BLaER1 (cell line): ENCODE data around the gene FOLR1.
"Not testable (repeated sequence)": the region's sequence is repeated elsewhere in the genome, so short reads cannot be mapped to it uniquely, and the experiment has no call there.

ENCODE experiments used
- H3K27ac ChIP-seq: shearing (Covaris generic); formaldehyde crosslinking; 2 replicates; pipeline ENCODE4 v1.8.1; 2022
- H3K27me3 ChIP-seq: shearing (Covaris generic); formaldehyde crosslinking; 2 replicates; pipeline ENCODE4 v1.8.1; 2022
- H3K36me3 ChIP-seq: shearing (Covaris generic); formaldehyde crosslinking; 2 replicates; pipeline ENCODE4 v1.8.1; 2022
- H3K4me1 ChIP-seq: shearing (Covaris generic); formaldehyde crosslinking; 2 replicates; pipeline ENCODE4 v1.8.1; 2022
- H3K4me2 ChIP-seq: shearing (Covaris generic); formaldehyde crosslinking; 2 replicates; pipeline ENCODE4 v1.8.1; 2022
- H3K4me3 ChIP-seq: shearing (Covaris generic); formaldehyde crosslinking; 2 replicates; pipeline ENCODE4 v1.8.1; 2022
- H3K9ac ChIP-seq: shearing (Covaris generic); formaldehyde crosslinking; 2 replicates; pipeline ENCODE4 v1.8.1; 2022
- H3K9me3 ChIP-seq: shearing (Covaris generic); formaldehyde crosslinking; 2 replicates; pipeline ENCODE4 v1.8.1; 2022
- H4K20me1 ChIP-seq: shearing (Covaris generic); formaldehyde crosslinking; 2 replicates; pipeline ENCODE4 v1.8.1; 2022
- Cebpa-rat ChIP-seq: shearing (Covaris generic); IDR thresholded peaks from 2 replicates; pipeline ENCODE4 v1.8.1; 2022

FOLR1 gene

DNA sequence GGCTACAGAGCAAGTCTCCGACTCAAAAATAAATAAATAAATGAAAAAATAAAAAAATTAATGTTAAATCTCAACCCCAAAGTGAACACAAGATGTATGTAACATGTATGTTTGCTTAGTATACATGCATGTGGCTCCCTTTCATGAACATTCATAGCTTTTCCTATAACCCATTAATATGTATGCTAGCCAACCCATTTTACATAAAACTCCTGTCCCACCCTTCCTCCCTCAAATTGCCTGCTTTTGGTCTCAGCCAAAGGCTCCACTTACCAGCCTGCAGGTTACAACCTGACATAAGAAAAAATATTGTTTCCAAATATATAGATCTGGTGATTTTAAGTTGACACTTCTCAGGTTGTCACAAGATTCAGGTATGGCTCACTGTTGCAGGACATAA, 3.7 kb upstream of the FOLR1 start:
- H3K27ac ChIP-seq = no peak overlapping the region
- H3K4me2 ChIP-seq = no peak overlapping the region

DNA sequence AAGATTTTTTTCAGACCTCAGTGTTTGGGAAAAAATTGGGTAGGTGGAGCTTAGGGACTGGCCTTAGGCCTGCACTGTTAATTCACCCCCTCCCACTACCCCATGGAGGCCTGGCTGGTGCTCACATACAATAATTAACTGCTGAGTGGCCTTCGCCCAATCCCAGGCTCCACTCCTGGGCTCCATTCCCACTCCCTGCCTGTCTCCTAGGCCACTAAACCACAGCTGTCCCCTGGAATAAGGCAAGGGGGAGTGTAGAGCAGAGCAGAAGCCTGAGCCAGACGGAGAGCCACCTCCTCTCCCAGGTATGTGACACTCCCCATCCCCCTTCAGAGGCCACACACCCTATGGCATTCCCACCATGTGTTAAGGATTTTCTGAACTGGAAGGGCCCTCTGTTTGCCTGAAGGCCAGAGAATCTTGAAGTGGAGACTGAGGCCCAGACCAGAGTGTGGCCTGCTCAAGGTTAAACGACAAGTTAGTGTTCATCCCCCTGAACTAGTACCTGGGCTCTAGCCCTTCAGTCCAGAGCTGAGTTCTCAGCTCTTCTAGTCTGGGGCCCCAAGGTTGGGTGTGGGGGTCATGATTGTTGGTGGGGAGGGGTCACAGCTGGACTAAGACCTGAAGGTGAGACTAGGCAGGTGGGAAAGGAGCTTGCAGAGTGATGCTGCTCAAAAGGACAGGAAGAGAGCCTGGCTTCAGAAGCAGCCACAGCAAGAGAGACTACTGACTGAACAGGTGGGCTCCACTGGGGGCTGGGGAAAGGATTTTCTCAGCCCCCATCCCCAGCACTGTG, 2.3 kb upstream of the FOLR1 start:
- Histone ChIP-seq H3K27ac (no peak overlapping the region), H3K36me3 (no peaks in the 10 kb centered on the region), H3K4me1 (peaks cover 15% of the 10 kb centered on the region; the same call in 1 of the 2 replicates), H3K9me3 (no peaks in the 10 kb centered on the region), H3K4me2 (no peak overlapping the region), H3K9ac (no peak overlapping the region), H3K4me3 (no peak overlapping the region), H3K27me3 (no peaks in the 10 kb centered on the region), H4K20me1 (no peaks in the 10 kb centered on the region)
- no peak for TF ChIP-seq Cebpa-rat

More for the DNA sequence above, 3.7 kb upstream of the FOLR1 start:
- no peaks in the 10 kb centered on the region for H3K36me3 ChIP-seq
- no peak overlapping the region for H3K9ac ChIP-seq
- no peak overlapping the region for H3K4me3 ChIP-seq
- no peaks in the 10 kb centered on the region for H4K20me1 ChIP-seq
- TF ChIP-seq Cebpa-rat = no peak
- H3K27me3 ChIP-seq = no peaks in the 10 kb centered on the region
- no peaks in the 10 kb centered on the region for H3K9me3 ChIP-seq
- peaks cover 10% of the 10 kb centered on the region; the same call in 1 of the 2 replicates for H3K4me1 ChIP-seq

DNA sequence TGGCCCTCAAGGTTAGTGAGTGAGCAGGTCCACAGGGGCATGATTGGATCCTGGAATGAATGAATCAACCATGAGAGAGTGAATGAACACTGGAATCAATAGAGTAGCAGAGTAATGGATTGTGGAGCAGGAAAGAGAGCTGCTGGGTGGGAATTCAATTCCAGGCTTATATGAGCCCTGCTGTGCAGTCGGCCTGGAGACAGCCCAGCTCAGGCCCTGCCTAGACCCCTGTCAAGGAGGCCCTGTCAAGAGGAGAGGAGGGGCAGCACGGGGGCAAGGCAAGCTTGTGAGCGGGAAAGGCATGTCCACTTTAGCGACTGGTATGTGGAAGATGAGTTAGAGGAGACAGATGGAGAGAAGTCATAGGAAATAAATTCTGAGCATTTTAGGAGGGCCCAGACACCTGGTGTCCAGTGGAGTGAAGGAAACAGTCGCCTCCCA, 1.3 kb upstream of the FOLR1 start:
- H3K4me2 ChIP-seq = no peak overlapping the region
- H3K9ac ChIP-seq = no peak overlapping the region
- no peak overlapping the region for H3K27ac ChIP-seq
- H3K36me3 ChIP-seq = no peaks in the 10 kb centered on the region
- no peaks in the 10 kb centered on the region for H4K20me1 ChIP-seq
- no peak overlapping the region for H3K4me3 ChIP-seq
- peaks cover 15% of the 10 kb centered on the region; the same call in 1 of the 2 replicates for H3K4me1 ChIP-seq
- no peaks in the 10 kb centered on the region for H3K27me3 ChIP-seq
- TF ChIP-seq Cebpa-rat = no peak
- H3K9me3 ChIP-seq = no peaks in the 10 kb centered on the region

DNA sequence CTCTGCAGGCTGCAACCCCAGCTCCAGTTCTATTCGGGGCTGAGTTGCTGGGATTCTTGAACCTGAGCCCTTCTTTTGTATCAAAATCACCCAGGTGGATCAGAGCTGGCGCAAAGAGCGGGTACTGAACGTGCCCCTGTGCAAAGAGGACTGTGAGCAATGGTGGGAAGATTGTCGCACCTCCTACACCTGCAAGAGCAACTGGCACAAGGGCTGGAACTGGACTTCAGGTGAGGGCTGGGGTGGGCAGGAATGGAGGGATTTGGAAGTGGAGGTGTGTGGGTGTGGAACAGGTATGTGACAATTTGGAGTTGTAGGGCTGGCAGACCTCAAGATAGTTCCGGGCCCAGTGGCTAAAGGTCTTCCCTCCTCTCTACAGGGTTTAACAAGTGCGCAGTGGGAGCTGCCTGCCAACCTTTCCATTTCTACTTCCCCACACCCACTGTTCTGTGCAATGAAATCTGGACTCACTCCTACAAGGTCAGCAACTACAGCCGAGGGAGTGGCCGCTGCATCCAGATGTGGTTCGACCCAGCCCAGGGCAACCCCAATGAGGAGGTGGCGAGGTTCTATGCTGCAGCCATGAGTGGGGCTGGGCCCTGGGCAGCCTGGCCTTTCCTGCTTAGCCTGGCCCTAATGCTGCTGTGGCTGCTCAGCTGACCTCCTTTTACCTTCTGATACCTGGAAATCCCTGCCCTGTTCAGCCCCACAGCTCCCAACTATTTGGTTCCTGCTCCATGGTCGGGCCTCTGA, 3.8 kb downstream of the FOLR1 start:
- Histone ChIP-seq H3K27me3 (no peaks in the 10 kb centered on the region), H3K27ac (no peak overlapping the region), H3K9ac (no peak overlapping the region), H3K36me3 (no peaks in the 10 kb centered on the region), H4K20me1 (no peaks in the 10 kb centered on the region), H3K4me1 (peaks cover 11% of the 10 kb centered on the region; the same call in 1 of the 2 replicates), H3K9me3 (no peaks in the 10 kb centered on the region), H3K4me2 (no peak overlapping the region), H3K4me3 (no peak overlapping the region)
- no peak for TF ChIP-seq Cebpa-rat

DNA sequence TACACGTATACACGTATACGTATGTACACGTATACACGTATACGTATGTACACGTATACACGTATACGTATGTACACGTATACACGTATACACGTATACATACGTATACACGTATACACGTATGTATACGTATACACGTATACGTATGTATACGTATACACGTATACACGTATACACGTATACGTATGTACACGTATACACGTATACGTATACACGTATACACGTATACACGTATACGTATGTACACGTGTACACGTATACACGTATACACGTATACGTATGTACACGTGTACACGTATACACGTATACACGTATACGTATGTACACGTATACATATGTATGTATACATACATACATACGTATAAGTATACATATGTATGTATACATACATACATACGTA, 9.5 kb downstream of the FOLR1 start:
- not testable (repeated sequence) for H3K4me1 ChIP-seq, H3K9ac ChIP-seq, H3K9me3 ChIP-seq, H3K27me3 ChIP-seq, H4K20me1 ChIP-seq, H3K4me3 ChIP-seq, H3K27ac ChIP-seq, H3K4me2 ChIP-seq, H3K36me3 ChIP-seq

DNA sequence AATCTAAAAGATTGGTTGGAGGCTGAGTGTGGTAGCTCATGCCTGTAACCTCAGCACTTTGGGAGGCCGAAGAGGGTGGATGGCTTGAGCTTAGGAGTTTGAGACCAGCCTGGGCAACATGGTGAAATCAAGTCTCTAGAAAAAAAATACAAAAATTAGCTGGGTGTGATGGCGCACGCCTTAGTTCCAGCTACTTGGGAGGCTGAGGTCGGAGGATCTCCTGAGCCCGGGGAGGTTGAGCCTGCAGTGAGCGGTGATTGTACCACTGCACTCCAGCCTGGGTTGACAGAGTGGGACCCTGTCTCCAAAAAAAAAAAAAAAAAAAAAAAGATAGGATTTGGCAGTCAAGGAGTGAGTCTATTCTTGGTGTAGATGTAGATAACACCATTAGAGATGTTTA, 10.6 kb downstream of the FOLR1 start:
- Histone ChIP-seq H3K4me1 (0 out of 2 replicates have a peak, but pooled peaks cover 9% of the 10 kb centered on the region), H3K9me3 (no peaks in the 10 kb centered on the region), H4K20me1 (no peaks in the 10 kb centered on the region), H3K4me3 (no peak overlapping the region), H3K4me2 (no peak overlapping the region), H3K27me3 (no peaks in the 10 kb centered on the region), H3K9ac (no peak overlapping the region), H3K27ac (no peak overlapping the region), H3K36me3 (no peaks in the 10 kb centered on the region)
- TF ChIP-seq Cebpa-rat = no peak

DNA sequence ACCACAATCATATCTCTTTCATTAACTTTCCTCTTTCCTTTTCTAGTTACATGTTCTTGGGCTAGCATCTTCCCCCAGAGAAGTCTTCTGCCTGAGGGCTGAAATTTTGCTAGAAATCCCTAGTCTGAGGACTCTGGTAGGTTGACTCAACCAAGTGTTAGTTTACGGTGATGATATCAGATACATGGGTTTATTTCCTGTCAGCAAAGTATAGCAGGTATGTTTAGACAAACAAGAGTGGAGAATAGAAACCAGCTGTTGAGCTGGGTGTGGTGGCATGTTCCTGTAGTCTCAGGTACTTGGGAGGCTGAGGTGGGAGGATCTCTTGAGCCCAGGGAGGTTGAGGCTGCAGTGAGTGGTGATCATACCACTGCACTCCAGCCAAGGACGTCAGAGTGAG, 11.2 kb downstream of the FOLR1 start:
- no peaks in the 10 kb centered on the region for H4K20me1 ChIP-seq
- no peaks in the 10 kb centered on the region for H3K36me3 ChIP-seq
- no peak overlapping the region for H3K27ac ChIP-seq
- TF ChIP-seq Cebpa-rat = no peak
- H3K4me3 ChIP-seq = no peak overlapping the region
- no peaks in the 10 kb centered on the region for H3K27me3 ChIP-seq
- no peak overlapping the region for H3K9ac ChIP-seq
- 0 out of 2 replicates have a peak, but pooled peaks cover 9% of the 10 kb centered on the region for H3K4me1 ChIP-seq
- H3K9me3 ChIP-seq = 0 out of 2 replicates have a peak, but pooled peaks cover 2% of the 10 kb centered on the region
- H3K4me2 ChIP-seq = no peak overlapping the region

DNA sequence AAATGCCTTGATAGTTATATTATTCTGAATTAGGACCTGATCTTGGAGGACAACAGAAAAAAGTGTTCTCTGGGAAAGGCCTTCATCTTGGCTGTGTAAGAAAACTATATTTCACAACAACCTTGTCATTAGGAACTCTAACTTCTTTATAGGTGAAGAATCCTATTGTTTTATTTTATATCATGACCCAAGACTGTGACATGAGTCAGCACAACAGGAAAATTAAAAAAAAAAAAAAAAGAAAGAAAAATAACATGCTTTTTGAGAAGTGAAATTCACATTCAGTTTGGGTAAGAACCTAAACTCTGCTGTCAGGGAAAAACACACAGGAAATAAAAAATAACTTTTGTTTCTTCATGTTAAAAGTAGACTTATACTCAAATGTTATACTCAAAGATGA, 12.9 kb downstream of the FOLR1 start:
- Histone ChIP-seq H4K20me1 (no peaks in the 10 kb centered on the region), H3K4me1 (0 out of 2 replicates have a peak, but pooled peaks cover 9% of the 10 kb centered on the region), H3K27ac (no peak overlapping the region), H3K36me3 (no peaks in the 10 kb centered on the region), H3K9me3 (peaks cover 19% of the 10 kb centered on the region), H3K9ac (no peak overlapping the region), H3K4me2 (no peak overlapping the region), H3K4me3 (no peak overlapping the region), H3K27me3 (no peaks in the 10 kb centered on the region)
- no peak for TF ChIP-seq Cebpa-rat

DNA sequence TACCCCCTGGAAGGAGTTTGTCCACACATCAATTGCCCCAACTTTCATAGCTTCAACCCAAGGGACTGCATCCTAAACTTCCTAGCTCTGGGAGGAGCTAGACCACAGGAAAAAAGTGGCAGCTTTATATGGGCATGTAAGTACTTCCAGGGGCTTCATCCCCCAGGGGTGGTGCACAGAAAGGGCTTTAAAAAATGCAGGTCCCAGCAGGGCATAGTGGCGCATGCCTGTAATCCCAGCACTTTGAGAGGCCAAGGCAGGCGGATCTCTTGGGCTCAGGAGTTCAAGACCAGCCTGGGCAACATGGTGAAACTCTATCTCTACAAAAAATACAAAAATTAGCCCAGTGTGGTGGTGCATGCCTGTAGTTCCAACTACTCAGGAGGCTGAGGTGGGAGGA, 14.9 kb downstream of the FOLR1 start:
- not testable (repeated sequence) for H3K36me3 ChIP-seq, H3K4me3 ChIP-seq, H4K20me1 ChIP-seq, H3K9ac ChIP-seq, H3K27me3 ChIP-seq, H3K4me2 ChIP-seq, H3K27ac ChIP-seq, H3K4me1 ChIP-seq
- peaks cover 30% of the 10 kb centered on the region for H3K9me3 ChIP-seq

DNA sequence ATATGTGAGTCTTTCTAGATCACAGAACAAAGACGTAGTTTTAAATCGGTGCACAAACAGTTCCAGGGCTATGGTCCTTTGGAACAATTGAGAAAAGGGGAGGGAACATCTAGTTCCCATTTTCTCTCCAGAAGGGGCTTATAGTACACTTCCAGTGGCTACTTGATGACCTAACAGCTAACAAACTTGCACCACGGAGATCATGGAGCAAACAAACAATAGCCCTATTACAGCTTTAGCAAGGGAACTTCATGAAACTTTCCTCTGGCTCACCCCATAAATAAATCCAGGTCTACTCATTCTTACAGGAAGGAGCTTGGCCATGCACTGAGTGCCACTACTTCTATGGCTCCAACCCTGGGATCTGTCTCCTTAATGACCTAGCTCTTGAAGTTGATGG, 16.3 kb downstream of the FOLR1 start:
- H3K9ac ChIP-seq = no peak overlapping the region
- H3K36me3 ChIP-seq = no peaks in the 10 kb centered on the region
- no peaks in the 10 kb centered on the region for H4K20me1 ChIP-seq
- no peaks in the 10 kb centered on the region for H3K27me3 ChIP-seq
- no peak for TF ChIP-seq Cebpa-rat
- H3K4me3 ChIP-seq = no peak overlapping the region
- H3K4me1 ChIP-seq = 0 out of 2 replicates have a peak, but pooled peaks cover 9% of the 10 kb centered on the region
- no peak overlapping the region for H3K27ac ChIP-seq
- no peak overlapping the region for H3K4me2 ChIP-seq
- H3K9me3 ChIP-seq = peaks cover 30% of the 10 kb centered on the region
